H1 (cell line): ENCODE measurements around the gene CLMP. TPM values are rescaled to one million over a fixed set of nuclear protein-coding genes. Genes with fewer than 3 reads are reported as not detected.

Experiments used
- CTCF ChIA-PET: fragments of 300-600 bp; sonication (Branson Sonifier 250); formaldehyde crosslinking; loops from one replicate; lab custom pipeline; 2021; ENCODE audit not compliant: partially characterized antibody; lab: Charles Lee
- POLR2A ChIA-PET: fragments of 300-600 bp; sonication (Branson Sonifier 250); formaldehyde crosslinking; loops from one replicate; lab custom pipeline; 2021; ENCODE audit warnings: inconsistent platforms; ENCODE audit not compliant: partially characterized antibody; lab: Charles Lee
- DNase-seq, 2 experiments: peaks; one replicate each; pipeline versions ENCODE4 v3.0.0 to v3.0.0-alpha.2; 2010 to 2022; ENCODE audit warnings: low spot score in 2 of 2, low read depth in 1 of 2, mixed read lengths in 1 of 2
- FAIRE-seq: peaks from 2 replicates; lab custom pipeline; 2011; peaks lifted over from hg19 to GRCh38; lab: Jason Lieb, UNC
- H2AFZ ChIP-seq: 2 replicates; pipeline ENCODE4 v1.8.1; 2012; ENCODE audit warnings: low read length, inconsistent platforms
- H2AK5ac ChIP-seq: 2 replicates; pipeline ENCODE4 v1.6.1; 2013; ENCODE audit warnings: low read depth, low read length
- H2BK120ac ChIP-seq: replicated peaks from 2 replicates; pipeline ENCODE3; 2013; ENCODE audit warnings: low read depth, low read length, inconsistent platforms
- H2BK12ac ChIP-seq: 2 replicates; pipeline ENCODE4 v1.6.1; 2013; ENCODE audit warnings: low read depth, low read length
- H2BK15ac ChIP-seq: 2 replicates; pipeline ENCODE4 v1.6.1; 2013; ENCODE audit warnings: low read length
- H2BK20ac ChIP-seq: 2 replicates; pipeline ENCODE4 v1.6.1; 2013; ENCODE audit warnings: low read length
- H2BK5ac ChIP-seq: 2 replicates; pipeline ENCODE4 v1.6.1; 2013; ENCODE audit warnings: low read depth, low read length
- H3K14ac ChIP-seq: 2 replicates; pipeline ENCODE4 v1.6.1; 2013; ENCODE audit warnings: inconsistent platforms; ENCODE audit not compliant: insufficient read length
- H3K18ac ChIP-seq: 2 replicates; pipeline ENCODE4 v1.6.1; 2013; ENCODE audit warnings: low read length; ENCODE audit errors: extremely low read depth
- H3K23ac ChIP-seq: 2 replicates; pipeline ENCODE4 v1.6.1; 2013; ENCODE audit warnings: inconsistent platforms; ENCODE audit not compliant: insufficient read length
- H3K23me2 ChIP-seq: 2 replicates; pipeline ENCODE4 v1.6.1; 2013; ENCODE audit warnings: low read depth, low read length
- H3K27ac ChIP-seq: 2 replicates; pipeline ENCODE4 v1.6.1; 2011; ENCODE audit warnings: low read depth, low read length, inconsistent platforms
- H3K27me3 ChIP-seq, 4 experiments: replicated peaks in 1 of 4; 1 replicate in 1 of 4; 2 replicates in 3 of 4; pipeline versions ENCODE4 v1.6.1 to v1.8.1; 2011 to 2013; ENCODE audit warnings: low read length in 3 of 4, mild to moderate bottlenecking in 3 of 4, inconsistent platforms in 2 of 4, mixed read lengths in 2 of 4, moderate library complexity in 1 of 4; ENCODE audit not compliant: control insufficient read depth in 3 of 4, insufficient read depth in 3 of 4; ENCODE audit errors: extremely low read depth in 1 of 4
- H3K36me3 ChIP-seq, 4 experiments: 2 replicates each; pipeline versions ENCODE4 v1.6.1 to v1.8.1; 2011 to 2013; ENCODE audit warnings: mild to moderate bottlenecking in 4 of 4, low read length in 3 of 4, moderate library complexity in 2 of 4, control low read depth in 1 of 4, inconsistent platforms in 1 of 4; ENCODE audit not compliant: insufficient read depth in 4 of 4, control insufficient read depth in 2 of 4
- H3K4ac ChIP-seq: replicated peaks from 2 replicates; pipeline ENCODE3; 2013; ENCODE audit warnings: low read length, low read depth, mixed read lengths, inconsistent platforms; ENCODE audit not compliant: insufficient read length
- H3K4me1 ChIP-seq, 4 experiments: replicated peaks in 1 of 4; 1 replicate in 1 of 4; 2 replicates in 3 of 4; pipeline versions ENCODE4 v1.6.1 to v1.8.1; 2011 to 2013; ENCODE audit warnings: low read length in 3 of 4, inconsistent platforms in 2 of 4, mixed read lengths in 1 of 4; ENCODE audit not compliant: insufficient read depth in 4 of 4, control insufficient read depth in 3 of 4
- H3K4me2 ChIP-seq, 2 experiments: 2 replicates each; pipeline versions ENCODE4 v1.6.1 to v1.8.1; 2011 to 2013; ENCODE audit warnings: low read depth in 2 of 2, low read length in 2 of 2, control low read depth in 1 of 2, inconsistent platforms in 1 of 2, mild to moderate bottlenecking in 1 of 2; ENCODE audit not compliant: insufficient read depth in 1 of 2
- H3K4me3 ChIP-seq, 4 experiments: fragments of 200-600, 300-600 bp in 1 of 4; sonication (generic), shearing (Covaris generic), sonication (Bioruptor Twin) in 1 of 4; 2 replicates each; pipeline versions ENCODE4 v1.5.1 to v1.8.1; 2011 to 2016; ENCODE audit warnings: low read length in 4 of 4, low read depth in 3 of 4, control low read depth in 2 of 4, inconsistent platforms in 2 of 4, mild to moderate bottlenecking in 2 of 4, mixed read lengths in 1 of 4, moderate library complexity in 1 of 4; ENCODE audit not compliant: insufficient read depth in 2 of 4; ENCODE audit errors: extremely low read depth in 1 of 4
- H3K56ac ChIP-seq: replicated peaks from 2 replicates; pipeline ENCODE3; 2013; ENCODE audit warnings: low read depth, mild to moderate bottlenecking, mixed read lengths, low read length, inconsistent platforms; ENCODE audit not compliant: insufficient read length
- H3K79me1 ChIP-seq: 2 replicates; pipeline ENCODE4 v1.6.1; 2013; ENCODE audit warnings: low read depth, low read length, control low read depth
- H3K79me2 ChIP-seq, 2 experiments: 2 replicates each; pipeline versions ENCODE4 v1.6.1 to v1.8.1; 2012 to 2013; ENCODE audit warnings: low read length in 2 of 2, mild to moderate bottlenecking in 2 of 2, inconsistent platforms in 1 of 2; ENCODE audit not compliant: insufficient read depth in 2 of 2, control insufficient read depth in 1 of 2
- H3K9ac ChIP-seq, 4 experiments: replicated peaks in 1 of 4; 1 replicate in 1 of 4; 2 replicates in 3 of 4; pipeline versions ENCODE4 v1.6.1 to v1.8.1; 2011 to 2013; ENCODE audit warnings: low read depth in 3 of 4, low read length in 3 of 4, control low read depth in 2 of 4, mild to moderate bottlenecking in 2 of 4, moderate library complexity in 2 of 4, inconsistent platforms in 1 of 4; ENCODE audit errors: extremely low read depth in 1 of 4
- H3K9me3 ChIP-seq, 2 experiments: 2 replicates each; pipeline versions ENCODE4 v1.6.1 to v1.8.1; 2012 to 2013; ENCODE audit warnings: mild to moderate bottlenecking in 2 of 2, moderate library complexity in 2 of 2, control low read depth in 1 of 2, inconsistent platforms in 1 of 2, low read depth in 1 of 2, low read length in 1 of 2, mixed read lengths in 1 of 2; ENCODE audit not compliant: insufficient read depth in 2 of 2
- H4K20me1 ChIP-seq, 2 experiments: replicated peaks in 1 of 2; 2 replicates each; pipeline versions ENCODE3 to v1.8.1; 2011 to 2013; ENCODE audit warnings: inconsistent platforms in 2 of 2, low read length in 2 of 2, mild to moderate bottlenecking in 1 of 2; ENCODE audit not compliant: insufficient read depth in 2 of 2, control insufficient read depth in 1 of 2
- H4K5ac ChIP-seq: 2 replicates; pipeline ENCODE4 v1.6.1; 2013; ENCODE audit warnings: low read length, low read depth, mixed read lengths, inconsistent platforms; ENCODE audit not compliant: insufficient read length
- H4K8ac ChIP-seq: 2 replicates; pipeline ENCODE4 v1.8.0; 2013; ENCODE audit warnings: mild to moderate bottlenecking, moderate library complexity, low read length, inconsistent platforms; ENCODE audit not compliant: insufficient read depth; ENCODE audit errors: extremely low read depth
- H4K91ac ChIP-seq: replicated peaks from 2 replicates; pipeline ENCODE3; 2013; ENCODE audit warnings: low read length, mixed read lengths, inconsistent platforms; ENCODE audit not compliant: insufficient read length
- CBX8 ChIP-seq: fragments of 300-800, 300-1000 bp; sonication (generic); IDR thresholded peaks from 2 replicates; pipeline ENCODE4 v1.7.1; 2016; ENCODE audit warnings: low read depth, low read length, borderline replicate concordance
- GABPA ChIP-seq: IDR thresholded peaks from 2 replicates; pipeline ENCODE4 v1.6.1; 2011; ENCODE audit warnings: mild to moderate bottlenecking, low read length, moderate library complexity, borderline replicate concordance; ENCODE audit not compliant: insufficient read depth
- JUN ChIP-seq: IDR thresholded peaks from 2 replicates; pipeline ENCODE4 v1.6.1; 2011; ENCODE audit warnings: low read depth, mild to moderate bottlenecking, improper control_type of control experiment, low read length
- KDM1A ChIP-seq: fragments of 200-600, 300-600 bp; sonication (generic); IDR thresholded peaks from 2 replicates; pipeline ENCODE4 v1.7.1; 2016; ENCODE audit warnings: mild to moderate bottlenecking, low read length, borderline replicate concordance
- POLR2AphosphoS5 ChIP-seq: IDR thresholded peaks from 2 replicates; pipeline ENCODE4 v1.6.1; 2011; ENCODE audit warnings: low read depth, low read length
- RAD21 ChIP-seq, 2 experiments: IDR thresholded peaks in 1 of 2; conservative IDR thresholded peaks in 1 of 2; 2 replicates each; pipeline ENCODE4 v1.6.1; 2011; ENCODE audit warnings: low read depth in 2 of 2, low read length in 2 of 2, improper control_type of control experiment in 1 of 2, inconsistent platforms in 1 of 2, mild to moderate bottlenecking in 1 of 2, moderate library complexity in 1 of 2
- SP1 ChIP-seq: IDR thresholded peaks from 2 replicates; pipeline ENCODE4 v1.6.1; 2011; ENCODE audit warnings: low read depth, low read length
- TAF1 ChIP-seq: IDR thresholded peaks from 2 replicates; pipeline ENCODE4 v1.6.1; 2011; ENCODE audit warnings: mild to moderate bottlenecking, low read depth, low read length
- WGBS, 2 experiments: shearing (Covaris generic) in 1 of 2; methylation state at CpG; one replicate each; pipeline versions ENCODE4 v1.1.6 to v1.1.7; 2013 to 2015; ENCODE audit warnings: low lambda C conversion rate in 2 of 2, mixed read lengths in 2 of 2, inconsistent platforms in 1 of 2, low coverage in 1 of 2, missing lambda C conversion rate in 1 of 2; ENCODE audit not compliant: insufficient replicate concordance in 2 of 2, insufficient coverage in 1 of 2, insufficient read length in 1 of 2; ENCODE audit errors: extremely low coverage in 1 of 2, missing lambda C conversion rate in 1 of 2; 5-methylcytosine and 5-hydroxymethylcytosine counted together
- polyA plus RNA-seq, 7 experiments: library from polyadenylated mRNA; depleted of rRNA in 3 of 7; stranded (reverse) in 5 of 7; unstranded in 2 of 7; fragments of >200 nt in 5 of 7; fragments of 200-250 nt in 2 of 7; gene quantifications; 1 replicate in 5 of 7; 2 replicates in 1 of 7; 4 replicates in 1 of 7; pipeline versions ENCODE4 v1.2.1 to v1.2.3, GENCODE V29; 2011 to 2013; ENCODE audit warnings: missing spikeins in 2 of 7, mixed read lengths in 2 of 7
- total RNA-seq: library from RNA; stranded (reverse); fragmentation: NEBNext Ultra II Directional; extraction: Animal tissue kit (Norgen Biotek cat#: 25700); gene quantifications from 2 replicates; pipeline ENCODE4 v1.2.1, GENCODE V29; 2021
- TF ChIP-seq, protein P1 (sequence below), 3 experiments: IDR thresholded peaks; 1 replicate in 2 of 3; 2 replicates in 1 of 3; pipeline versions ENCODE4 v1.5.1 to v1.6.1; 2011; ENCODE audit warnings: low read length in 3 of 3, mild to moderate bottlenecking in 3 of 3, inconsistent platforms in 2 of 3, low read depth in 1 of 3, moderate library complexity in 1 of 3; ENCODE audit not compliant: insufficient read depth in 1 of 3; ENCODE audit errors: control extremely low read depth in 1 of 3

CLMP gene
- total and polyA plus RNA-seq, 2 of the 8 experiments (the other 6 are each of a cell fraction or from before 2014, with no cell fraction given): 9.9 to 24.1 TPM

DNA sequence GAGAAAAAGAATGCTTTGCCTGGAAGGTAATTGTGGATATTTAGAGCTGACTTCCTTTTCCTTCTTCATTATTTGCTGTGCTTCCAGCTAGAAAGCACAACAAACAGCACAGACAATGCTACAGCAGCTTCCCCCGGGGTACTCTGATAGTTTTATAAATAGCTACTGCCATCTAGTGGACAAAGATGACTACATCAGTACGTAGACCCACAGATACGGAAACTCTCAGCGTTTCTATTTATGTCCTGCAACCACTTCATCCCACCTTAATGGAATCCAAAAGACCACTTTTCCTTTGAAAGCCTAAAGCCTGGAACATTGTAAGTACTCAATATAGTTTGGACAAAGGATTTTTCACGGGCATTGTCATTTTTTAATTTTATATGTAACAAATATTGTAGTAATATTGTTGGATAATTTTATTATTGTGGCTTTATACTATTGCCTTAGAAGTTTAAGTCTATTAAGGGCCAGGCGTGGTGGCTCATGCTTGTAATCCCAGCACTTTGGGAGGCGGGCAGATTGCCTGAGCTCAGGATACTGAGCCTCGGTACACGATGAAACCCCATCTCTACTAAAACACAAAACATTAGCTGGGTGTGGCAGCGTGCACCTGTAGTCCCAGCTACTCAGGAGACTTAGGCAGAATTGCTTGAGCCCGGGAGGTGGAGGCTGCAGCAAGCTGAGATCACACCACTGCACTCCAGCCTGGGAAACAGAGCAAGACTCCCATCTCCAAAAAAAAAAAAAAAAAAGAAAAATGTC, 140.6 kb downstream of the CLMP start:
- H3K79me2 ChIP-seq: peaks cover 0 to 11% of the 10 kb centered on the region in 2 experiments; a peak in 3 of 4 replicates
- no peak overlapping the region for H3K4ac ChIP-seq
- H4K8ac ChIP-seq: no peak overlapping the region
- no peak overlapping the region for H2BK15ac ChIP-seq
- no peak overlapping the region for H3K18ac ChIP-seq
- 44% methylated on average over 11 of the region's 11 CpGs; no CpG with 5 or more reads in 1 of the 2 experiments for WGBS, 2 experiments
- H3K36me3 ChIP-seq: peaks cover 19 to 49% (median 40%) of the 10 kb centered on the region in 4 experiments
- no peak overlapping the region for H2BK120ac ChIP-seq
- peaks cover 14 to 15% of the 10 kb centered on the region in 2 experiments for H4K20me1 ChIP-seq
- H3K56ac ChIP-seq: no peak overlapping the region
- no peak overlapping the region for H2BK12ac ChIP-seq
- DNase-seq (no peak), FAIRE-seq (peak; percentile 62)
- no peaks in the 10 kb centered on the region for H3K27me3 ChIP-seq
- H2AK5ac ChIP-seq: no peak overlapping the region
- H3K4me3 ChIP-seq: no peak overlapping the region
- H2AFZ ChIP-seq: no peak overlapping the region
- ChIA-PET POLR2A (interaction anchor here (0.9 to 8.5 kb wide), 5 partner anchors 7 to 191 kb away, joined by 4 to 54 read pairs (median 11); partner anchors contain the start of gene HSPA8), CTCF (interaction anchor here (0.6 to 5.5 kb wide), 53 partner anchors 10 to 527 kb away, joined by 3 to 58 read pairs (median 4); partner anchors contain the start of gene BSX)
- H4K91ac ChIP-seq: no peak overlapping the region
- H3K9ac ChIP-seq: no peak overlapping the region
- no peaks in the 10 kb centered on the region; the same call in 1 of the 2 replicates for H3K79me1 ChIP-seq
- no peaks in the 10 kb centered on the region for H3K23me2 ChIP-seq
- no peak overlapping the region for H3K4me2 ChIP-seq
- H3K23ac ChIP-seq: no peak overlapping the region
- no peak overlapping the region for H4K5ac ChIP-seq
- no peak overlapping the region for H2BK20ac ChIP-seq
- no peak overlapping the region for H3K27ac ChIP-seq
- no peak overlapping the region for H3K14ac ChIP-seq
- H3K9me3 ChIP-seq: no peaks in the 10 kb centered on the region
- no peak overlapping the region for H2BK5ac ChIP-seq
- peaks cover 0 to 5% (median 2%) of the 10 kb centered on the region in 4 experiments; a peak in 4 of 7 replicates for H3K4me1 ChIP-seq
- TF ChIP-seq KDM1A: no peak
- no peak for TF ChIP-seq GABPA
- peak; percentile 70 to 80 for TF ChIP-seq RAD21 (IDR thresholded peaks at IDR 0.05 in 1 of 2, conservative IDR thresholded peaks at IDR 0.05 in 1 of 2; ENCODE audit: low read depth in 2 of 2, low read length in 2 of 2)
- TF ChIP-seq JUN: no peak
- no peak for TF ChIP-seq SP1
- no peak for TF ChIP-seq TAF1
- TF ChIP-seq, protein P1, sequence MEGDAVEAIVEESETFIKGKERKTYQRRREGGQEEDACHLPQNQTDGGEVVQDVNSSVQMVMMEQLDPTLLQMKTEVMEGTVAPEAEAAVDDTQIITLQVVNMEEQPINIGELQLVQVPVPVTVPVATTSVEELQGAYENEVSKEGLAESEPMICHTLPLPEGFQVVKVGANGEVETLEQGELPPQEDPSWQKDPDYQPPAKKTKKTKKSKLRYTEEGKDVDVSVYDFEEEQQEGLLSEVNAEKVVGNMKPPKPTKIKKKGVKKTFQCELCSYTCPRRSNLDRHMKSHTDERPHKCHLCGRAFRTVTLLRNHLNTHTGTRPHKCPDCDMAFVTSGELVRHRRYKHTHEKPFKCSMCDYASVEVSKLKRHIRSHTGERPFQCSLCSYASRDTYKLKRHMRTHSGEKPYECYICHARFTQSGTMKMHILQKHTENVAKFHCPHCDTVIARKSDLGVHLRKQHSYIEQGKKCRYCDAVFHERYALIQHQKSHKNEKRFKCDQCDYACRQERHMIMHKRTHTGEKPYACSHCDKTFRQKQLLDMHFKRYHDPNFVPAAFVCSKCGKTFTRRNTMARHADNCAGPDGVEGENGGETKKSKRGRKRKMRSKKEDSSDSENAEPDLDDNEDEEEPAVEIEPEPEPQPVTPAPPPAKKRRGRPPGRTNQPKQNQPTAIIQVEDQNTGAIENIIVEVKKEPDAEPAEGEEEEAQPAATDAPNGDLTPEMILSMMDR (IDR thresholded peaks at IDR 0.05; ENCODE audit: control extremely low read depth in 1 of 3, insufficient read depth in 1 of 3, low read depth in 1 of 3, low read length in 3 of 3): peak in 2 of 3 experiments; percentile 66 to 68; a peak in 3 of 4 replicates
- TF ChIP-seq CBX8: no peak
- peak; percentile 73; the same call in 1 of the 2 replicates for TF ChIP-seq POLR2AphosphoS5
